ENCODE data around the gene RIC8B.
A peak's percentile ranks its signal among the peaks of the same experiment; 100 is the strongest.
"Not testable (repeated sequence)": the region's sequence is repeated elsewhere in the genome, so short reads cannot be mapped to it uniquely, and the experiment has no call there.

The RIC8B gene

GRCh38 chr12:106902053-106902452 lies 127.6 kb downstream of the RIC8B start:
- DNase-seq (ENCODE audit: low read depth in 2 of 2): no peak

- peak; percentile 58 to 80 for DNase-seq (ENCODE audit: low read depth in 2 of 2)
Measured at GRCh38 chr12:106903241-106903945, 128.9 kb downstream of the RIC8B start.

GRCh38 chr12:106906715-106907114 lies 132.2 kb downstream of the RIC8B start:
- no peak for DNase-seq (ENCODE audit: low read depth in 2 of 2)

- DNase-seq (ENCODE audit: low read depth in 2 of 2): no peak
Measured at GRCh38 chr12:106907411-106907810, 132.9 kb downstream of the RIC8B start.

- DNase-seq (ENCODE audit: low read depth in 2 of 2): no peak
Measured at GRCh38 chr12:106907846-106908245, 133.4 kb downstream of the RIC8B start.

- DNase-seq (ENCODE audit: low read depth in 2 of 2): no peak
Measured at GRCh38 chr12:106908561-106908960, 134.1 kb downstream of the RIC8B start.

GRCh38 chr12:106910202-106910601 lies 135.7 kb downstream of the RIC8B start:
- DNase-seq (ENCODE audit: low read depth in 2 of 2): no peak

GRCh38 chr12:106911581-106911980 lies 137.1 kb downstream of the RIC8B start:
- no peak for DNase-seq (ENCODE audit: low read depth in 2 of 2)

- no peak for DNase-seq (ENCODE audit: low read depth in 2 of 2)
Measured at GRCh38 chr12:106913456-106913855, 139.0 kb downstream of the RIC8B start.

- DNase-seq (ENCODE audit: low read depth in 2 of 2): no peak
Measured at GRCh38 chr12:106914796-106915634, 140.5 kb downstream of the RIC8B start.

- no peak for DNase-seq (ENCODE audit: low read depth in 2 of 2)
Measured at GRCh38 chr12:106915635-106916026, 141.1 kb downstream of the RIC8B start.

GRCh38 chr12:106917503-106917902 lies 143.0 kb downstream of the RIC8B start:
- DNase-seq (ENCODE audit: low read depth in 2 of 2): no peak

- no peak for DNase-seq (ENCODE audit: low read depth in 2 of 2)
Measured at GRCh38 chr12:106918746-106919145, 144.3 kb downstream of the RIC8B start.

GRCh38 chr12:106919910-106920544 lies 145.5 kb downstream of the RIC8B start:
- no peak for DNase-seq (ENCODE audit: low read depth in 2 of 2)

GRCh38 chr12:106921976-106922375 lies 147.5 kb downstream of the RIC8B start:
- not testable (repeated sequence) for DNase-seq (ENCODE audit: low read depth in 2 of 2)

- DNase-seq (ENCODE audit: low read depth in 2 of 2): not testable (repeated sequence)
Measured at GRCh38 chr12:106923594-106923993, 149.1 kb downstream of the RIC8B start.

GRCh38 chr12:106924268-106924861 lies 149.9 kb downstream of the RIC8B start:
- no peak for DNase-seq (ENCODE audit: low read depth in 2 of 2)

- no peak for DNase-seq (ENCODE audit: low read depth in 2 of 2)
Measured at GRCh38 chr12:106926657-106927056, 152.2 kb downstream of the RIC8B start.

GRCh38 chr12:106934277-106934676 lies 159.8 kb downstream of the RIC8B start:
- DNase-seq (ENCODE audit: low read depth in 2 of 2): no peak
